ENCODE data around the gene GLS2. TPM values are rescaled to one million over a fixed set of nuclear protein-coding genes. Genes with fewer than 3 reads are reported as not detected.

GLS2 gene
- total and polyA plus RNA-seq, 2 donors (not counting 3 experiments of a cell fraction or from before 2014, with no cell fraction given), result 0.04 to 0.33 TPM

DNA sequence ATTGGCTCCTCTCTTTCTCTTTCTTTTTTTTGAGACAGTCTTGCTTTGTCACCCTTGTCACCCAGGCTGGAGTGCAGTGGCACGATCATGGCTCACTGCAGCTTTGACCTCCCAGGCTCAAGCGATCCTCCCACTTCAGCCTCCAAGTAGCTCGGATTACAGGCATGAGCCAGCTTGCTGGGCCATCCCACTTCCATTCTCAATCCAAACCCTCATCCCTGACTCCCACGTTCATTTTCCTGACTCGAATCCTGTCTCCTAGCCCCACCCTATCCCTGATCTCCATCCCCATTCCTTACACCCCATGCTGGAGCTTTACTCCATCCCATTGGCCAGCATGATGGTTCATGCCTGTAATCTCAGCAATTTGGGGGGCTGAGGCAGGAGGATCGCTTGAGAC lies 11.8 kb downstream of the GLS2 start:
- H2AFZ ChIP-seq (ENCODE audit: low read depth, low read length), result no peak overlapping the region
- no peaks in the 10 kb centered on the region for H3K27me3 ChIP-seq (ENCODE audit: control insufficient read depth in 2 of 2, insufficient read depth in 2 of 2, low read length in 2 of 2)
- H3K27ac ChIP-seq (ENCODE audit: insufficient read depth, low read depth, low read length), result no peak overlapping the region
- intact Hi-C loops (cut with micrococcal nuclease) (no loop called here), dilution Hi-C loops (cut with MboI; ENCODE audit: extremely low pct_ligation_motif_present, low sequenced_read_pairs) (no loop called here)
- no peak overlapping the region for H3K9ac ChIP-seq (replicated peaks; ENCODE audit: extremely low read depth, insufficient read depth, low read length)
- H4K20me1 ChIP-seq (replicated peaks; ENCODE audit: control insufficient read depth, extremely low read depth, insufficient read depth, low read length), result no peaks in the 10 kb centered on the region
- H3K4me3 ChIP-seq (replicated peaks in 1 of 3; ENCODE audit: insufficient read depth in 1 of 3, low read depth in 1 of 3, low read length in 3 of 3), result no peak overlapping the region
- H3K4me2 ChIP-seq (ENCODE audit: insufficient read depth, low read length), result no peak overlapping the region
- no peak for FAIRE-seq
- no TSS peak for BruUV-seq (replicated peaks)
- TF ChIP-seq JUN (IDR thresholded peaks at IDR 0.05; ENCODE audit: borderline replicate concordance, insufficient read depth, insufficient read length, low read depth) (no peak), EZH2 (IDR thresholded peaks at IDR 0.05; ENCODE audit: borderline replicate concordance, low read depth, low read length, severe bottlenecking) (no peak), POLR2AphosphoS5 (IDR thresholded peaks at IDR 0.05; ENCODE audit: insufficient read depth, low read depth, low read length) (no peak), GATA2 (IDR thresholded peaks at IDR 0.05; ENCODE audit: insufficient read depth, insufficient read length, low read depth, low read length) (no peak), FOS (IDR thresholded peaks at IDR 0.05; ENCODE audit: borderline replicate concordance, insufficient read depth, low read length) (no peak), MYC (IDR thresholded peaks at IDR 0.05; ENCODE audit: low read depth, low read length) (no peak), MAX (IDR thresholded peaks at IDR 0.05; ENCODE audit: insufficient read depth, insufficient read length) (no peak), POLR2A (IDR thresholded peaks at IDR 0.05; ENCODE audit: low read depth, low read length) (no peak)
- TF ChIP-seq, protein P1, sequence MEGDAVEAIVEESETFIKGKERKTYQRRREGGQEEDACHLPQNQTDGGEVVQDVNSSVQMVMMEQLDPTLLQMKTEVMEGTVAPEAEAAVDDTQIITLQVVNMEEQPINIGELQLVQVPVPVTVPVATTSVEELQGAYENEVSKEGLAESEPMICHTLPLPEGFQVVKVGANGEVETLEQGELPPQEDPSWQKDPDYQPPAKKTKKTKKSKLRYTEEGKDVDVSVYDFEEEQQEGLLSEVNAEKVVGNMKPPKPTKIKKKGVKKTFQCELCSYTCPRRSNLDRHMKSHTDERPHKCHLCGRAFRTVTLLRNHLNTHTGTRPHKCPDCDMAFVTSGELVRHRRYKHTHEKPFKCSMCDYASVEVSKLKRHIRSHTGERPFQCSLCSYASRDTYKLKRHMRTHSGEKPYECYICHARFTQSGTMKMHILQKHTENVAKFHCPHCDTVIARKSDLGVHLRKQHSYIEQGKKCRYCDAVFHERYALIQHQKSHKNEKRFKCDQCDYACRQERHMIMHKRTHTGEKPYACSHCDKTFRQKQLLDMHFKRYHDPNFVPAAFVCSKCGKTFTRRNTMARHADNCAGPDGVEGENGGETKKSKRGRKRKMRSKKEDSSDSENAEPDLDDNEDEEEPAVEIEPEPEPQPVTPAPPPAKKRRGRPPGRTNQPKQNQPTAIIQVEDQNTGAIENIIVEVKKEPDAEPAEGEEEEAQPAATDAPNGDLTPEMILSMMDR (IDR thresholded peaks at IDR 0.05; ENCODE audit: extremely low read depth in 1 of 2, insufficient read depth in 1 of 2, low read depth in 1 of 2, low read length in 2 of 2), result no peak
- H3K9me1 ChIP-seq (replicated peaks; ENCODE audit: control insufficient read depth, extremely low read depth, insufficient read depth, low read length), result no peaks in the 10 kb centered on the region
- no peak for DNase-seq (ENCODE audit: low read depth, low spot score)
- no peaks in the 10 kb centered on the region for H3K9me3 ChIP-seq (replicated peaks; ENCODE audit: control insufficient read depth, insufficient read depth, low read length)
- CTCF ChIA-PET, result no interaction called here
- H3K36me3 ChIP-seq (ENCODE audit: control insufficient read depth in 2 of 2, extremely low read depth in 1 of 2, insufficient read depth in 2 of 2, low read length in 2 of 2), result peaks cover 0 to 4% of the 10 kb centered on the region in 2 experiments
- H3K79me2 ChIP-seq (ENCODE audit: control insufficient read depth, insufficient read depth, low read length), result no peaks in the 10 kb centered on the region
- POLR2A ChIA-PET, result no interaction called here
- H3K4me1 ChIP-seq (ENCODE audit: control insufficient read depth, extremely low read depth, insufficient read depth, low read length), result no peaks in the 10 kb centered on the region

Data from endothelial cell of umbilical vein (primary cell).